Measurements from ENCODE around the gene IGF1R.

Gene IGF1R

GRCh38 chr15:98778960-98779359 is 130.6 kb downstream of the IGF1R start:
- peaks cover 2 to 3% of the 10 kb centered on the region in 2 donors for H3K4me1 ChIP-seq (ENCODE audit: control insufficient read depth in 2 of 2, insufficient read depth in 2 of 2, low read length in 2 of 2)
- H3K4me3 ChIP-seq (ENCODE audit: low read length in 2 of 2) = no peak overlapping the region
- H3K36me3 ChIP-seq (ENCODE audit: control insufficient read depth in 2 of 2, insufficient read depth in 2 of 2, low read length in 2 of 2) = no peaks in the 10 kb centered on the region
- H3K9me3 ChIP-seq (ENCODE audit: control insufficient read depth in 2 of 2, low read length in 2 of 2) = no peaks in the 10 kb centered on the region
- no peak overlapping the region for H3K27ac ChIP-seq (ENCODE audit: low read depth in 2 of 2, low read length in 2 of 2)
- H3K27me3 ChIP-seq (ENCODE audit: control insufficient read depth in 2 of 2, insufficient read depth in 2 of 2, low read length in 2 of 2) = no peaks in the 10 kb centered on the region
- H3K9ac ChIP-seq (ENCODE audit: low read depth in 1 of 2, low read length in 2 of 2) = no peak overlapping the region

- no peak overlapping the region for H3K9ac ChIP-seq (ENCODE audit: low read depth in 1 of 2, low read length in 2 of 2)
- no peak overlapping the region for H3K4me3 ChIP-seq (ENCODE audit: low read length in 2 of 2)
- no peak overlapping the region for H3K27ac ChIP-seq (ENCODE audit: low read depth in 2 of 2, low read length in 2 of 2)
- no peaks in the 10 kb centered on the region for H3K9me3 ChIP-seq (ENCODE audit: control insufficient read depth in 2 of 2, low read length in 2 of 2)
- H3K36me3 ChIP-seq (ENCODE audit: control insufficient read depth in 2 of 2, insufficient read depth in 2 of 2, low read length in 2 of 2) = no peaks in the 10 kb centered on the region
- peaks cover 2 to 3% of the 10 kb centered on the region in 2 donors for H3K4me1 ChIP-seq (ENCODE audit: control insufficient read depth in 2 of 2, insufficient read depth in 2 of 2, low read length in 2 of 2)
- no peaks in the 10 kb centered on the region for H3K27me3 ChIP-seq (ENCODE audit: control insufficient read depth in 2 of 2, insufficient read depth in 2 of 2, low read length in 2 of 2)
Observed at GRCh38 chr15:98779463-98780071, 131.2 kb downstream of the IGF1R start.

- Histone ChIP-seq H3K27ac (ENCODE audit: low read depth in 2 of 2, low read length in 2 of 2) (no peak overlapping the region), H3K36me3 (ENCODE audit: control insufficient read depth in 2 of 2, insufficient read depth in 2 of 2, low read length in 2 of 2) (no peaks in the 10 kb centered on the region), H3K27me3 (ENCODE audit: control insufficient read depth in 2 of 2, insufficient read depth in 2 of 2, low read length in 2 of 2) (no peaks in the 10 kb centered on the region), H3K4me3 (ENCODE audit: low read length in 2 of 2) (no peak overlapping the region), H3K9ac (ENCODE audit: low read depth in 1 of 2, low read length in 2 of 2) (no peak overlapping the region), H3K4me1 (ENCODE audit: control insufficient read depth in 2 of 2, insufficient read depth in 2 of 2, low read length in 2 of 2) (peaks cover 4 to 17% of the 10 kb centered on the region in 2 donors), H3K9me3 (ENCODE audit: control insufficient read depth in 2 of 2, low read length in 2 of 2) (no peaks in the 10 kb centered on the region)
Observed at GRCh38 chr15:98781838-98782237, 133.5 kb downstream of the IGF1R start.

- Histone ChIP-seq H3K4me1 (ENCODE audit: control insufficient read depth in 2 of 2, insufficient read depth in 2 of 2, low read length in 2 of 2) (peaks cover 8 to 26% of the 10 kb centered on the region in 2 donors), H3K4me3 (ENCODE audit: low read length in 2 of 2) (no peak overlapping the region), H3K9me3 (ENCODE audit: control insufficient read depth in 2 of 2, low read length in 2 of 2) (no peaks in the 10 kb centered on the region), H3K36me3 (ENCODE audit: control insufficient read depth in 2 of 2, insufficient read depth in 2 of 2, low read length in 2 of 2) (no peaks in the 10 kb centered on the region), H3K27me3 (ENCODE audit: control insufficient read depth in 2 of 2, insufficient read depth in 2 of 2, low read length in 2 of 2) (no peaks in the 10 kb centered on the region), H3K9ac (ENCODE audit: low read depth in 1 of 2, low read length in 2 of 2) (no peak overlapping the region), H3K27ac (ENCODE audit: low read depth in 2 of 2, low read length in 2 of 2) (no peak overlapping the region)
Observed at GRCh38 chr15:98782801-98783200, 134.5 kb downstream of the IGF1R start.

GRCh38 chr15:98785431-98785806 is 137.1 kb downstream of the IGF1R start:
- peaks cover 15 to 45% of the 10 kb centered on the region in 2 donors for H3K4me1 ChIP-seq (ENCODE audit: control insufficient read depth in 2 of 2, insufficient read depth in 2 of 2, low read length in 2 of 2)
- no peaks in the 10 kb centered on the region for H3K9me3 ChIP-seq (ENCODE audit: control insufficient read depth in 2 of 2, low read length in 2 of 2)
- peak overlapping the region; percentile 66 to 81 for H3K27ac ChIP-seq (ENCODE audit: low read depth in 2 of 2, low read length in 2 of 2)
- no peaks in the 10 kb centered on the region for H3K36me3 ChIP-seq (ENCODE audit: control insufficient read depth in 2 of 2, insufficient read depth in 2 of 2, low read length in 2 of 2)
- H3K27me3 ChIP-seq (ENCODE audit: control insufficient read depth in 2 of 2, insufficient read depth in 2 of 2, low read length in 2 of 2) = no peaks in the 10 kb centered on the region
- H3K4me3 ChIP-seq (ENCODE audit: low read length in 2 of 2) = peak overlapping the region; percentile 17 to 39
- H3K9ac ChIP-seq (ENCODE audit: low read depth in 1 of 2, low read length in 2 of 2) = peak overlapping the region in 1 of 2 donors; percentile 58

- peak overlapping the region; percentile 66 to 81 for H3K27ac ChIP-seq (ENCODE audit: low read depth in 2 of 2, low read length in 2 of 2)
Observed at GRCh38 chr15:98785807-98786621, 137.7 kb downstream of the IGF1R start.

GRCh38 chr15:98786717-98787116 is 138.4 kb downstream of the IGF1R start:
- Histone ChIP-seq H3K9me3 (ENCODE audit: control insufficient read depth in 2 of 2, low read length in 2 of 2) (no peaks in the 10 kb centered on the region), H3K27ac (ENCODE audit: low read depth in 2 of 2, low read length in 2 of 2) (peak overlapping the region; percentile 53 to 64), H3K4me3 (ENCODE audit: low read length in 2 of 2) (no peak overlapping the region), H3K4me1 (ENCODE audit: control insufficient read depth in 2 of 2, insufficient read depth in 2 of 2, low read length in 2 of 2) (peaks cover 15 to 45% of the 10 kb centered on the region in 2 donors), H3K27me3 (ENCODE audit: control insufficient read depth in 2 of 2, insufficient read depth in 2 of 2, low read length in 2 of 2) (no peaks in the 10 kb centered on the region), H3K9ac (ENCODE audit: low read depth in 1 of 2, low read length in 2 of 2) (peak overlapping the region in 1 of 2 donors; percentile 28), H3K36me3 (ENCODE audit: control insufficient read depth in 2 of 2, insufficient read depth in 2 of 2, low read length in 2 of 2) (no peaks in the 10 kb centered on the region)

More at GRCh38 chr15:98785807-98786621, 137.7 kb downstream of the IGF1R start:
- Histone ChIP-seq H3K4me1 (ENCODE audit: control insufficient read depth in 2 of 2, insufficient read depth in 2 of 2, low read length in 2 of 2) (peaks cover 15 to 45% of the 10 kb centered on the region in 2 donors), H3K36me3 (ENCODE audit: control insufficient read depth in 2 of 2, insufficient read depth in 2 of 2, low read length in 2 of 2) (no peaks in the 10 kb centered on the region), H3K4me3 (ENCODE audit: low read length in 2 of 2) (peak overlapping the region; percentile 17 to 39), H3K9me3 (ENCODE audit: control insufficient read depth in 2 of 2, low read length in 2 of 2) (no peaks in the 10 kb centered on the region), H3K9ac (ENCODE audit: low read depth in 1 of 2, low read length in 2 of 2) (peak overlapping the region in 1 of 2 donors; percentile 58), H3K27me3 (ENCODE audit: control insufficient read depth in 2 of 2, insufficient read depth in 2 of 2, low read length in 2 of 2) (no peaks in the 10 kb centered on the region)

- peak overlapping the region; percentile 53 to 64 for H3K27ac ChIP-seq (ENCODE audit: low read depth in 2 of 2, low read length in 2 of 2)
- peaks cover 15 to 45% of the 10 kb centered on the region in 2 donors for H3K4me1 ChIP-seq (ENCODE audit: control insufficient read depth in 2 of 2, insufficient read depth in 2 of 2, low read length in 2 of 2)
- no peak overlapping the region for H3K9ac ChIP-seq (ENCODE audit: low read depth in 1 of 2, low read length in 2 of 2)
Observed at GRCh38 chr15:98787194-98787593, 138.9 kb downstream of the IGF1R start.

GRCh38 chr15:98787936-98788757 is 139.8 kb downstream of the IGF1R start:
- H3K4me3 ChIP-seq (ENCODE audit: low read length in 2 of 2) = no peak overlapping the region
- peak overlapping the region in 1 of 2 donors; percentile 8 for H3K9ac ChIP-seq (ENCODE audit: low read depth in 1 of 2, low read length in 2 of 2)
- no peaks in the 10 kb centered on the region for H3K9me3 ChIP-seq (ENCODE audit: control insufficient read depth in 2 of 2, low read length in 2 of 2)
- H3K4me1 ChIP-seq (ENCODE audit: control insufficient read depth in 2 of 2, insufficient read depth in 2 of 2, low read length in 2 of 2) = peaks cover 15 to 42% of the 10 kb centered on the region in 2 donors
- peak overlapping the region; percentile 29 to 62 for H3K27ac ChIP-seq (ENCODE audit: low read depth in 2 of 2, low read length in 2 of 2)
- H3K27me3 ChIP-seq (ENCODE audit: control insufficient read depth in 2 of 2, insufficient read depth in 2 of 2, low read length in 2 of 2) = no peaks in the 10 kb centered on the region
- H3K36me3 ChIP-seq (ENCODE audit: control insufficient read depth in 2 of 2, insufficient read depth in 2 of 2, low read length in 2 of 2) = no peaks in the 10 kb centered on the region

More at GRCh38 chr15:98787194-98787593, 138.9 kb downstream of the IGF1R start:
- Histone ChIP-seq H3K4me3 (ENCODE audit: low read length in 2 of 2) (no peak overlapping the region), H3K27me3 (ENCODE audit: control insufficient read depth in 2 of 2, insufficient read depth in 2 of 2, low read length in 2 of 2) (no peaks in the 10 kb centered on the region), H3K36me3 (ENCODE audit: control insufficient read depth in 2 of 2, insufficient read depth in 2 of 2, low read length in 2 of 2) (no peaks in the 10 kb centered on the region), H3K9me3 (ENCODE audit: control insufficient read depth in 2 of 2, low read length in 2 of 2) (no peaks in the 10 kb centered on the region)

Data from mucosa of rectum (tissue), 2 donors.